Mesenchymal stem cell (in vitro differentiated cells and primary cell): ENCODE data around the gene SNF8. TPM values are rescaled to one million over a fixed set of nuclear protein-coding genes. Genes with fewer than 3 reads are reported as not detected.

Experiments used
- DNase-seq: peaks from one replicate; pipeline ENCODE4 v3.0.0-alpha.2; 2013
- H2AFZ ChIP-seq: one replicate; pipeline ENCODE4 v1.6.1; 2013; ENCODE audit warnings: low read depth, mild to moderate bottlenecking, control low read depth, inconsistent platforms, low read length, moderate library complexity
- H2AK5ac ChIP-seq: 2 replicates; pipeline ENCODE4 v1.6.1; 2013; ENCODE audit warnings: low read length, moderate library complexity, mild to moderate bottlenecking, inconsistent platforms; ENCODE audit not compliant: severe bottlenecking
- H2BK120ac ChIP-seq: one replicate; pipeline ENCODE4 v1.6.1; 2013; ENCODE audit warnings: low read depth, mild to moderate bottlenecking, inconsistent platforms, low read length, moderate library complexity
- H2BK12ac ChIP-seq, 2 experiments: one replicate each; pipeline ENCODE4 v1.6.1; 2013; ENCODE audit warnings: inconsistent platforms in 2 of 2, low read length in 2 of 2, mild to moderate bottlenecking in 2 of 2, moderate library complexity in 2 of 2, control low read depth in 1 of 2
- H2BK15ac ChIP-seq: one replicate; pipeline ENCODE4 v1.6.1; 2013; ENCODE audit warnings: mild to moderate bottlenecking, low read depth, inconsistent platforms; ENCODE audit not compliant: poor library complexity, severe bottlenecking
- H2BK5ac ChIP-seq: 2 replicates; pipeline ENCODE4 v1.6.1; 2013; ENCODE audit warnings: low read depth, mild to moderate bottlenecking, low read length, control low read depth, inconsistent platforms; ENCODE audit not compliant: poor library complexity, severe bottlenecking
- H3K14ac ChIP-seq, 2 experiments: one replicate each; pipeline ENCODE4 v1.6.1; 2013; ENCODE audit warnings: inconsistent platforms in 2 of 2, low read length in 2 of 2, control low read depth in 1 of 2, mild to moderate bottlenecking in 1 of 2, moderate library complexity in 1 of 2
- H3K18ac ChIP-seq, 2 experiments: one replicate each; pipeline ENCODE4 v1.6.1; 2013; ENCODE audit warnings: inconsistent platforms in 2 of 2, low read length in 2 of 2, control low read depth in 1 of 2, low read depth in 1 of 2, mild to moderate bottlenecking in 1 of 2
- H3K23ac ChIP-seq, 2 experiments: one replicate each; pipeline ENCODE4 v1.6.1; 2013; ENCODE audit warnings: inconsistent platforms in 2 of 2, low read length in 2 of 2, mild to moderate bottlenecking in 2 of 2, moderate library complexity in 2 of 2, control low read depth in 1 of 2
- H3K27ac ChIP-seq: 2 replicates; pipeline ENCODE4 v1.5.1; 2013; ENCODE audit warnings: mild to moderate bottlenecking, moderate library complexity, low read length, control low read depth, inconsistent platforms; ENCODE audit not compliant: poor library complexity, severe bottlenecking
- H3K27me3 ChIP-seq, 2 experiments: 2 replicates each; pipeline versions ENCODE4 v1.6.1 to v1.7.0; 2013; ENCODE audit warnings: low read length in 2 of 2, mild to moderate bottlenecking in 2 of 2, moderate library complexity in 2 of 2, control low read depth in 1 of 2, inconsistent platforms in 1 of 2; ENCODE audit not compliant: control insufficient read depth in 1 of 2, insufficient read depth in 1 of 2
- H3K36me3 ChIP-seq, 2 experiments: 2 replicates each; pipeline versions ENCODE4 v1.6.1 to v1.7.0; 2013; ENCODE audit warnings: low read length in 2 of 2, control low read depth in 1 of 2, inconsistent platforms in 1 of 2, low read depth in 1 of 2, mild to moderate bottlenecking in 1 of 2; ENCODE audit not compliant: insufficient read depth in 2 of 2, control insufficient read depth in 1 of 2
- H3K4ac ChIP-seq, 2 experiments: one replicate each; pipeline ENCODE4 v1.6.1; 2013; ENCODE audit warnings: inconsistent platforms in 2 of 2, low read length in 2 of 2, mild to moderate bottlenecking in 2 of 2, moderate library complexity in 2 of 2, control low read depth in 1 of 2, low read depth in 1 of 2
- H3K4me1 ChIP-seq: 2 replicates; pipeline ENCODE4 v1.6.1; 2013; ENCODE audit warnings: low read depth, low read length, control low read depth; ENCODE audit not compliant: control insufficient read depth, insufficient read depth
- H3K4me2 ChIP-seq: 2 replicates; pipeline ENCODE4 v1.6.1; 2013; ENCODE audit warnings: low read length, mild to moderate bottlenecking, inconsistent platforms; ENCODE audit not compliant: poor library complexity, severe bottlenecking
- H3K4me3 ChIP-seq, 2 experiments: 2 replicates each; pipeline versions ENCODE4 v1.5.1 to v1.7.0; 2013; ENCODE audit warnings: low read length in 2 of 2, mild to moderate bottlenecking in 2 of 2, control low read depth in 1 of 2, low read depth in 1 of 2; ENCODE audit not compliant: insufficient read depth in 1 of 2
- H3K79me1 ChIP-seq: replicated peaks from 2 replicates; pipeline ENCODE4 v1.6.1; 2013; ENCODE audit warnings: mild to moderate bottlenecking, control low read depth, low read length, inconsistent platforms; ENCODE audit not compliant: poor library complexity, severe bottlenecking
- H3K9ac ChIP-seq: 2 replicates; pipeline ENCODE4 v1.7.0; 2013; ENCODE audit warnings: mild to moderate bottlenecking, low read length, moderate library complexity
- H3K9me3 ChIP-seq: 2 replicates; pipeline ENCODE4 v1.7.0; 2013; ENCODE audit warnings: mild to moderate bottlenecking, low read length; ENCODE audit not compliant: control insufficient read depth
- H4K8ac ChIP-seq: one replicate; pipeline ENCODE4 v1.6.1; 2013; ENCODE audit warnings: inconsistent platforms, mild to moderate bottlenecking, low read length, moderate library complexity
- H4K91ac ChIP-seq: one replicate; pipeline ENCODE4 v1.6.1; 2013; ENCODE audit warnings: mild to moderate bottlenecking, low read length, inconsistent platforms
- WGBS: methylation state at CpG from one replicate; pipeline ENCODE4 v1.1.7; 2013; ENCODE audit warnings: mixed read lengths; 5-methylcytosine and 5-hydroxymethylcytosine counted together
- polyA plus RNA-seq, 2 experiments: library from polyadenylated mRNA; stranded (reverse); fragments of 200-250 nt; gene quantifications; one replicate each; pipeline ENCODE4 v1.2.3, GENCODE V29; 2013

Gene SNF8
- polyA plus RNA-seq (2013, experiment 1 of 2), result 126 TPM
- 126 TPM for polyA plus RNA-seq (2013, experiment 2 of 2)

- H3K36me3 ChIP-seq, result peaks cover 18 to 26% of the 10 kb centered on the region in 2 experiments
- H4K91ac ChIP-seq, result peak within 1 kb of the TSS; percentile 93
- peak; percentile 93 for DNase-seq
- H3K18ac ChIP-seq, result peak within 1 kb of the TSS; percentile 81 to 91
- H3K27me3 ChIP-seq, result no peaks in the 10 kb centered on the region
- peaks cover 8% of the 10 kb centered on the region for H3K79me1 ChIP-seq
- H3K4ac ChIP-seq, result peak within 1 kb of the TSS; percentile 95
- H3K14ac ChIP-seq, result peak within 1 kb of the TSS in 1 of 2 experiments; percentile 72
- peak within 1 kb of the TSS; percentile 37 for H2BK5ac ChIP-seq
- peak within 1 kb of the TSS; percentile 73 for H2AFZ ChIP-seq
- H2BK15ac ChIP-seq, result peak within 1 kb of the TSS; percentile 89
- peaks cover 17% of the 10 kb centered on the region for H3K4me1 ChIP-seq
- H2BK120ac ChIP-seq, result peak within 1 kb of the TSS; percentile 79
- no peak within 1 kb of the TSS for H2AK5ac ChIP-seq
- 4% methylated on average over 55 of the region's 55 CpGs for WGBS
- H3K4me2 ChIP-seq, result peak within 1 kb of the TSS; percentile 74
- peak within 1 kb of the TSS; percentile 99 for H3K9ac ChIP-seq
- H4K8ac ChIP-seq, result peak within 1 kb of the TSS; percentile 100
- no peak within 1 kb of the TSS for H2BK12ac ChIP-seq
- H3K27ac ChIP-seq, result peak within 1 kb of the TSS; percentile 77
- H3K9me3 ChIP-seq, result no peaks in the 10 kb centered on the region
- no peak within 1 kb of the TSS for H3K23ac ChIP-seq
- H3K4me3 ChIP-seq, result peak within 1 kb of the TSS; percentile 79 to 99
Observed at GRCh38 chr17:48944515-48945260, at the start of gene SNF8. SNF8 (minus strand) TSS chr17:48944842; CDS start chr17:48944734, 108 bp downstream.

GRCh38 chr17:48993951-48994350 is 49.3 kb upstream of the SNF8 start:
- no peak for DNase-seq
- peaks cover 1% of the 10 kb centered on the region for H3K79me1 ChIP-seq
- no peak overlapping the region for H2AFZ ChIP-seq
- H3K4me1 ChIP-seq, result peaks cover 14% of the 10 kb centered on the region
- no peak overlapping the region for H2BK120ac ChIP-seq
- no peak overlapping the region for H3K23ac ChIP-seq
- H4K8ac ChIP-seq, result peak overlapping the region; percentile 49
- peaks cover 25 to 94% of the 10 kb centered on the region in 2 experiments for H3K27me3 ChIP-seq
- H3K9me3 ChIP-seq, result no peaks in the 10 kb centered on the region
- H3K9ac ChIP-seq, result no peak overlapping the region
- H3K27ac ChIP-seq, result no peak overlapping the region
- H2AK5ac ChIP-seq, result no peak overlapping the region
- no peak overlapping the region for H3K4me3 ChIP-seq
- H2BK15ac ChIP-seq, result no peak overlapping the region
- no peak overlapping the region for H2BK5ac ChIP-seq
- no peak overlapping the region for H3K4me2 ChIP-seq
- no peak overlapping the region for H3K18ac ChIP-seq
- H3K4ac ChIP-seq, result no peak overlapping the region
- no peak overlapping the region for H4K91ac ChIP-seq
- H3K14ac ChIP-seq, result no peak overlapping the region
- no peak overlapping the region for H2BK12ac ChIP-seq
- H3K36me3 ChIP-seq, result no peaks in the 10 kb centered on the region

- DNase-seq, result no peak
- Histone ChIP-seq H3K18ac (no peak overlapping the region), H2BK12ac (no peak overlapping the region), H2BK5ac (no peak overlapping the region), H3K4me2 (no peak overlapping the region), H3K27me3 (peaks cover 25 to 90% of the 10 kb centered on the region in 2 experiments), H4K91ac (no peak overlapping the region), H2BK120ac (no peak overlapping the region), H2AFZ (no peak overlapping the region), H3K79me1 (peaks cover 1% of the 10 kb centered on the region), H2AK5ac (no peak overlapping the region), H3K4me1 (peaks cover 14% of the 10 kb centered on the region), H2BK15ac (no peak overlapping the region), H3K9ac (no peak overlapping the region), H3K4ac (no peak overlapping the region), H3K14ac (no peak overlapping the region), H3K36me3 (no peaks in the 10 kb centered on the region), H4K8ac (no peak overlapping the region), H3K23ac (no peak overlapping the region), H3K9me3 (no peaks in the 10 kb centered on the region), H3K4me3 (no peak overlapping the region), H3K27ac (no peak overlapping the region)
Observed at GRCh38 chr17:48993305-48993704, 48.7 kb upstream of the SNF8 start.

GRCh38 chr17:48992444-48992843 is 47.8 kb upstream of the SNF8 start:
- Histone ChIP-seq H3K4me1 (peaks cover 14% of the 10 kb centered on the region), H3K36me3 (no peaks in the 10 kb centered on the region)
- WGBS, result 13% methylated on average over 1 of the region's 2 CpGs

More at GRCh38 chr17:48992444-48992843, 47.8 kb upstream of the SNF8 start:
- Histone ChIP-seq H3K79me1 (peaks cover 1% of the 10 kb centered on the region), H3K9ac (no peak overlapping the region), H3K23ac (no peak overlapping the region), H4K8ac (no peak overlapping the region), H3K4me3 (no peak overlapping the region), H4K91ac (no peak overlapping the region), H3K27me3 (peaks cover 25 to 81% of the 10 kb centered on the region in 2 experiments), H2BK120ac (no peak overlapping the region), H2BK5ac (no peak overlapping the region), H3K14ac (no peak overlapping the region), H3K27ac (no peak overlapping the region), H3K18ac (no peak overlapping the region), H2AK5ac (no peak overlapping the region), H3K4me2 (no peak overlapping the region), H2AFZ (no peak overlapping the region), H2BK12ac (no peak overlapping the region), H2BK15ac (no peak overlapping the region), H3K4ac (no peak overlapping the region), H3K9me3 (no peaks in the 10 kb centered on the region)
- DNase-seq, result no peak
